ENCODE results near the gene ADIPOQ.

The ADIPOQ gene

GRCh38 chr3:186828340-186828739, 14.2 kb upstream of the ADIPOQ start:
- TF ChIP-seq RARB (CRISPR knock-in tag; IDR thresholded peaks at IDR 0.05) (no peak), ZFP3 (CRISPR knock-in tag; IDR thresholded peaks at IDR 0.05) (no peak), OSR1 (CRISPR knock-in tag; IDR thresholded peaks at IDR 0.05) (no peak)
- ATAC-seq, result no peak

- ATAC-seq, result no peak
- TF ChIP-seq ARNTL (CRISPR knock-in tag; IDR thresholded peaks at IDR 0.05; ENCODE audit: borderline replicate concordance, low read depth) (no peak), SNAI2 (CRISPR knock-in tag; IDR thresholded peaks at IDR 0.05) (no peak), GLIS3 (CRISPR knock-in tag; IDR thresholded peaks at IDR 0.05) (no peak), CREB5 (CRISPR knock-in tag; IDR thresholded peaks at IDR 0.05; ENCODE audit: low read depth) (no peak), ZC3H10 (CRISPR knock-in tag; IDR thresholded peaks at IDR 0.05) (no peak), ZFP30 (CRISPR knock-in tag; IDR thresholded peaks at IDR 0.05) (no peak), OSR1 (CRISPR knock-in tag; IDR thresholded peaks at IDR 0.05) (no peak), TCF4 (CRISPR knock-in tag; IDR thresholded peaks at IDR 0.05; ENCODE audit: borderline replicate concordance) (no peak), TOX (CRISPR knock-in tag; IDR thresholded peaks at IDR 0.05; ENCODE audit: borderline replicate concordance) (no peak), BACH2 (CRISPR knock-in tag; IDR thresholded peaks at IDR 0.05; ENCODE audit: borderline replicate concordance) (no peak)
These were observed 10.7 kb upstream of the ADIPOQ start for GRCh38 chr3:186831798-186832197.

GRCh38 chr3:186832276-186832675, 10.2 kb upstream of the ADIPOQ start:
- ATAC-seq, result no peak

More at GRCh38 chr3:186832276-186832675, 10.2 kb upstream of the ADIPOQ start:
- TF ChIP-seq OSR1 (CRISPR knock-in tag; IDR thresholded peaks at IDR 0.05) (no peak), RARB (CRISPR knock-in tag; IDR thresholded peaks at IDR 0.05) (no peak), ZNF565 (CRISPR knock-in tag; conservative IDR thresholded peaks at IDR 0.05; ENCODE audit: low read depth) (no peak), PATZ1 (CRISPR knock-in tag; IDR thresholded peaks at IDR 0.05; ENCODE audit: borderline replicate concordance) (no peak), CREB5 (CRISPR knock-in tag; IDR thresholded peaks at IDR 0.05; ENCODE audit: low read depth) (no peak), ISL1 (CRISPR knock-in tag; IDR thresholded peaks at IDR 0.05) (no peak), ZFP30 (CRISPR knock-in tag; IDR thresholded peaks at IDR 0.05) (no peak), ZFP3 (CRISPR knock-in tag; IDR thresholded peaks at IDR 0.05) (no peak), ESRRG (CRISPR knock-in tag; IDR thresholded peaks at IDR 0.05) (no peak), PPARA (CRISPR knock-in tag; IDR thresholded peaks at IDR 0.05; ENCODE audit: borderline replicate concordance) (no peak), TCF4 (CRISPR knock-in tag; IDR thresholded peaks at IDR 0.05; ENCODE audit: borderline replicate concordance) (no peak), TSHZ2 (CRISPR knock-in tag; IDR thresholded peaks at IDR 0.05) (no peak), CSRNP3 (CRISPR knock-in tag; IDR thresholded peaks at IDR 0.05) (no peak), ARNTL (CRISPR knock-in tag; IDR thresholded peaks at IDR 0.05; ENCODE audit: borderline replicate concordance, low read depth) (no peak), BACH2 (CRISPR knock-in tag; IDR thresholded peaks at IDR 0.05; ENCODE audit: borderline replicate concordance) (no peak), SNAI2 (CRISPR knock-in tag; IDR thresholded peaks at IDR 0.05) (no peak), ZC3H10 (CRISPR knock-in tag; IDR thresholded peaks at IDR 0.05) (no peak)
